A549 treated with AZD9567 at 1 μM for 4 hours (cell line): ENCODE results near the gene MBOAT1. TPM values are rescaled to one million over a fixed set of nuclear protein-coding genes. Genes with fewer than 3 reads are reported as not detected.

Experiments
- total RNA-seq: library from RNA; stranded (reverse); fragments of 200-300 nt; extraction: Qiagen RNA extraction; gene quantifications from 5 replicates; pipeline ENCODE4 v1.2.3, GENCODE V29; 2022; ENCODE audit not compliant: insufficient read depth

MBOAT1 gene
- total RNA-seq: 2.1 to 2.7 TPM (median 2.6 TPM) in 5 replicates

GRCh38 chr6:20212392-20213111, at the start of gene MBOAT1:
Gene MBOAT1, minus strand, starts transcription at chr6:20212469. Its CDS starts 235 bp downstream, at chr6:20212234.

Other genes starting within 250 kb of the MBOAT1 start
- 11.4 to 13.4 TPM (median 11.9 TPM) in 5 replicates for gene E2F3, start 189.4 kb upstream of the MBOAT1 start, total RNA-seq